KMS-11 (cell line): ENCODE data around the gene KCNJ10.

ENCODE experiments used
- H2AFZ ChIP-seq: fragments of 200-600 bp; sonication (generic); 2 replicates; pipeline ENCODE4 v1.6.1; 2016; ENCODE audit warnings: antibody characterized with exemption, mixed run types, low read depth
- H3K27ac ChIP-seq: fragments of 200-600 bp; sonication (generic); 2 replicates; pipeline ENCODE4 v1.6.1; 2016; ENCODE audit warnings: mild to moderate bottlenecking, mixed run types
- H3K27me3 ChIP-seq: fragments of 200-600 bp; sonication (generic); 2 replicates; pipeline ENCODE4 v1.6.1; 2017; ENCODE audit warnings: mild to moderate bottlenecking, low read depth, mixed run types, moderate library complexity; ENCODE audit not compliant: insufficient read depth
- H3K36me3 ChIP-seq: fragments of 200-600 bp; sonication (generic); 2 replicates; pipeline ENCODE4 v1.6.1; 2017; ENCODE audit warnings: mild to moderate bottlenecking, mixed run types; ENCODE audit not compliant: insufficient read depth
- H3K4me1 ChIP-seq: fragments of 200-600 bp; sonication (generic); 2 replicates; pipeline ENCODE4 v1.6.1; 2016; ENCODE audit warnings: mild to moderate bottlenecking, low read depth, mixed run types; ENCODE audit not compliant: poor library complexity, severe bottlenecking
- H3K4me2 ChIP-seq: fragments of 200-600 bp; sonication (generic); 2 replicates; pipeline ENCODE4 v1.7.0; 2016; ENCODE audit warnings: mild to moderate bottlenecking, mixed run types
- H3K4me3 ChIP-seq: fragments of 200-600 bp; sonication (generic); IDR thresholded peaks from 2 replicates; pipeline ENCODE4 v1.6.1; 2017; ENCODE audit warnings: low read depth, low read length, mixed read lengths; ENCODE audit not compliant: insufficient read depth
- H3K79me2 ChIP-seq: fragments of 200-600 bp; sonication (generic); 2 replicates; pipeline ENCODE4 v1.6.1; 2016; ENCODE audit warnings: low read depth, mixed run types; ENCODE audit not compliant: insufficient read depth
- H3K9ac ChIP-seq: fragments of 200-600 bp; sonication (generic); 2 replicates; pipeline ENCODE4 v1.6.1; 2016; ENCODE audit warnings: mild to moderate bottlenecking, mixed run types
- H4K20me1 ChIP-seq: fragments of 200-600 bp; sonication (generic); 2 replicates; pipeline ENCODE4 v1.6.1; 2016; ENCODE audit warnings: mild to moderate bottlenecking, mixed run types; ENCODE audit not compliant: insufficient read depth
- CTCF ChIP-seq: fragments of 200-600 bp; sonication (generic); conservative IDR thresholded peaks from 2 replicates; pipeline ENCODE4 v1.6.1; 2017; ENCODE audit warnings: low read depth, mild to moderate bottlenecking, antibody characterized with exemption, low read length, moderate library complexity, mixed read lengths

The KCNJ10 gene

GRCh38 chr1:160063176-160063575 is 6.8 kb downstream of the KCNJ10 start:
- H3K4me1 ChIP-seq: no peaks in the 10 kb centered on the region
- no peaks in the 10 kb centered on the region for H3K36me3 ChIP-seq
- H3K4me3 ChIP-seq: no peak overlapping the region
- H3K9ac ChIP-seq: no peak overlapping the region
- no peak for TF ChIP-seq CTCF
- no peaks in the 10 kb centered on the region for H3K27me3 ChIP-seq
- no peaks in the 10 kb centered on the region for H4K20me1 ChIP-seq
- no peaks in the 10 kb centered on the region for H3K79me2 ChIP-seq
- H3K27ac ChIP-seq: no peak overlapping the region
- no peak overlapping the region for H3K4me2 ChIP-seq
- H2AFZ ChIP-seq: no peak overlapping the region

GRCh38 chr1:160062230-160062532 is 7.8 kb downstream of the KCNJ10 start:
- Histone ChIP-seq H3K27ac (no peak overlapping the region), H3K4me2 (no peak overlapping the region), H4K20me1 (no peaks in the 10 kb centered on the region), H3K36me3 (no peaks in the 10 kb centered on the region), H3K4me1 (no peaks in the 10 kb centered on the region), H2AFZ (no peak overlapping the region), H3K27me3 (no peaks in the 10 kb centered on the region; the same call in 1 of the 2 replicates), H3K9ac (no peak overlapping the region), H3K4me3 (no peak overlapping the region), H3K79me2 (no peaks in the 10 kb centered on the region)
- TF ChIP-seq CTCF: no peak

GRCh38 chr1:160061369-160062229 is 8.4 kb downstream of the KCNJ10 start:
- H3K27me3 ChIP-seq: no peaks in the 10 kb centered on the region; the same call in 1 of the 2 replicates
- no peak for TF ChIP-seq CTCF
- H3K9ac ChIP-seq: no peak overlapping the region
- no peak overlapping the region for H3K4me2 ChIP-seq
- H3K27ac ChIP-seq: no peak overlapping the region
- H4K20me1 ChIP-seq: no peaks in the 10 kb centered on the region
- no peak overlapping the region for H2AFZ ChIP-seq
- H3K79me2 ChIP-seq: no peaks in the 10 kb centered on the region
- H3K4me3 ChIP-seq: no peak overlapping the region
- H3K4me1 ChIP-seq: no peaks in the 10 kb centered on the region
- no peaks in the 10 kb centered on the region for H3K36me3 ChIP-seq

GRCh38 chr1:160058087-160058486 is 11.9 kb downstream of the KCNJ10 start:
- H3K27me3 ChIP-seq: peaks cover 2% of the 10 kb centered on the region; the same call in 1 of the 2 replicates
- no peak overlapping the region for H3K27ac ChIP-seq
- H3K4me2 ChIP-seq: no peak overlapping the region
- H3K4me1 ChIP-seq: no peaks in the 10 kb centered on the region
- H2AFZ ChIP-seq: no peak overlapping the region
- H3K79me2 ChIP-seq: no peaks in the 10 kb centered on the region
- H3K9ac ChIP-seq: no peak overlapping the region
- H4K20me1 ChIP-seq: no peaks in the 10 kb centered on the region
- H3K4me3 ChIP-seq: no peak overlapping the region
- no peaks in the 10 kb centered on the region for H3K36me3 ChIP-seq
- no peak; the same call in 1 of the 2 replicates for TF ChIP-seq CTCF
